ENCODE measurements around the gene UBE4B.

UBE4B gene

DNA sequence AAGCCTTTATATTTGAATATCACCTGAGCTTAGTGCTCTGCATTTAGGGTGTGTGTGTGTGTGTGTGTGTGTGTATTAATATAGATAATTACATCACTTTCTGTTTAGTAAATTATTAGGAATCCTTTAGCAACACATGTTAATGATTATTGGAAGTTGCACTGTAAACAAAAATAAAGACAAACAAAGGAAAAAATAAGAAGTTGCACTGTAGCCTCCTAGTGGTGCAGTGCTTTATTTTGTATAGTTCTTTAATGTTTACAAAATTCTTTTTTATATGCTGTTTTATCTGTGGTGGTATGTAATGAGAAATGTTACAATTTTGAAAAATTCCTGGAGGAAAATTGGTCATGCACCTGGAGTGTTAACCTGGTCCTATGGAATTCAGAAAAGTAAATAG, 69.2 kb downstream of the UBE4B start:
- Histone ChIP-seq H4K20me1 (ENCODE audit: insufficient read depth, low read length) (no peaks in the 10 kb centered on the region), H3K4me1 (ENCODE audit: low read length) (no peaks in the 10 kb centered on the region), H3K27me3 (ENCODE audit: low read depth, low read length) (no peaks in the 10 kb centered on the region), H3K4me3 (ENCODE audit: low read length) (no peak overlapping the region), H3K27ac (ENCODE audit: low read length) (no peak overlapping the region), H3K79me2 (ENCODE audit: low read length) (no peaks in the 10 kb centered on the region), H3K36me3 (replicated peaks; ENCODE audit: low read depth, low read length) (no peaks in the 10 kb centered on the region), H2AFZ (ENCODE audit: low read depth, low read length) (no peak overlapping the region), H3K4me2 (ENCODE audit: low read length) (no peak overlapping the region), H3K9ac (ENCODE audit: low read length) (no peak overlapping the region), H3K9me3 (ENCODE audit: insufficient read depth, low read length) (no peaks in the 10 kb centered on the region)
- TF ChIP-seq EZH2phosphoT487 (IDR thresholded peaks at IDR 0.05; ENCODE audit: low read depth), result no peak
- TF ChIP-seq, protein P1, sequence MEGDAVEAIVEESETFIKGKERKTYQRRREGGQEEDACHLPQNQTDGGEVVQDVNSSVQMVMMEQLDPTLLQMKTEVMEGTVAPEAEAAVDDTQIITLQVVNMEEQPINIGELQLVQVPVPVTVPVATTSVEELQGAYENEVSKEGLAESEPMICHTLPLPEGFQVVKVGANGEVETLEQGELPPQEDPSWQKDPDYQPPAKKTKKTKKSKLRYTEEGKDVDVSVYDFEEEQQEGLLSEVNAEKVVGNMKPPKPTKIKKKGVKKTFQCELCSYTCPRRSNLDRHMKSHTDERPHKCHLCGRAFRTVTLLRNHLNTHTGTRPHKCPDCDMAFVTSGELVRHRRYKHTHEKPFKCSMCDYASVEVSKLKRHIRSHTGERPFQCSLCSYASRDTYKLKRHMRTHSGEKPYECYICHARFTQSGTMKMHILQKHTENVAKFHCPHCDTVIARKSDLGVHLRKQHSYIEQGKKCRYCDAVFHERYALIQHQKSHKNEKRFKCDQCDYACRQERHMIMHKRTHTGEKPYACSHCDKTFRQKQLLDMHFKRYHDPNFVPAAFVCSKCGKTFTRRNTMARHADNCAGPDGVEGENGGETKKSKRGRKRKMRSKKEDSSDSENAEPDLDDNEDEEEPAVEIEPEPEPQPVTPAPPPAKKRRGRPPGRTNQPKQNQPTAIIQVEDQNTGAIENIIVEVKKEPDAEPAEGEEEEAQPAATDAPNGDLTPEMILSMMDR (IDR thresholded peaks at IDR 0.05; ENCODE audit: low read depth, low read length), result no peak

GRCh38 chr1:10103193-10103592, 70.4 kb downstream of the UBE4B start:
- Histone ChIP-seq H3K9me3 (ENCODE audit: insufficient read depth, low read length) (no peaks in the 10 kb centered on the region), H3K4me3 (ENCODE audit: low read length) (no peak overlapping the region), H3K27me3 (ENCODE audit: low read depth, low read length) (no peaks in the 10 kb centered on the region), H3K79me2 (ENCODE audit: low read length) (no peaks in the 10 kb centered on the region), H3K4me1 (ENCODE audit: low read length) (no peaks in the 10 kb centered on the region), H3K9ac (ENCODE audit: low read length) (no peak overlapping the region), H4K20me1 (ENCODE audit: insufficient read depth, low read length) (no peaks in the 10 kb centered on the region), H2AFZ (ENCODE audit: low read depth, low read length) (no peak overlapping the region), H3K27ac (ENCODE audit: low read length) (no peak overlapping the region), H3K4me2 (ENCODE audit: low read length) (no peak overlapping the region), H3K36me3 (replicated peaks; ENCODE audit: low read depth, low read length) (no peaks in the 10 kb centered on the region)
- TF ChIP-seq, protein P1 (IDR thresholded peaks at IDR 0.05; ENCODE audit: low read depth, low read length), result no peak
- no peak for TF ChIP-seq EZH2phosphoT487 (IDR thresholded peaks at IDR 0.05; ENCODE audit: low read depth)

- no peak overlapping the region for H2AFZ ChIP-seq (ENCODE audit: low read depth, low read length)
- TF ChIP-seq, protein P1 (IDR thresholded peaks at IDR 0.05; ENCODE audit: low read depth, low read length), result no peak
- TF ChIP-seq EZH2phosphoT487 (IDR thresholded peaks at IDR 0.05; ENCODE audit: low read depth), result no peak
- no peaks in the 10 kb centered on the region for H4K20me1 ChIP-seq (ENCODE audit: insufficient read depth, low read length)
- H3K27ac ChIP-seq (ENCODE audit: low read length), result no peak overlapping the region
- H3K9me3 ChIP-seq (ENCODE audit: insufficient read depth, low read length), result no peaks in the 10 kb centered on the region
- no peak overlapping the region for H3K4me3 ChIP-seq (ENCODE audit: low read length)
- no peaks in the 10 kb centered on the region for H3K36me3 ChIP-seq (replicated peaks; ENCODE audit: low read depth, low read length)
- no peaks in the 10 kb centered on the region for H3K4me1 ChIP-seq (ENCODE audit: low read length)
- no peaks in the 10 kb centered on the region for H3K79me2 ChIP-seq (ENCODE audit: low read length)
- no peaks in the 10 kb centered on the region for H3K27me3 ChIP-seq (ENCODE audit: low read depth, low read length)
- H3K4me2 ChIP-seq (ENCODE audit: low read length), result no peak overlapping the region
- no peak overlapping the region for H3K9ac ChIP-seq (ENCODE audit: low read length)
Measured at GRCh38 chr1:10104834-10105233, 72.1 kb downstream of the UBE4B start.

DNA sequence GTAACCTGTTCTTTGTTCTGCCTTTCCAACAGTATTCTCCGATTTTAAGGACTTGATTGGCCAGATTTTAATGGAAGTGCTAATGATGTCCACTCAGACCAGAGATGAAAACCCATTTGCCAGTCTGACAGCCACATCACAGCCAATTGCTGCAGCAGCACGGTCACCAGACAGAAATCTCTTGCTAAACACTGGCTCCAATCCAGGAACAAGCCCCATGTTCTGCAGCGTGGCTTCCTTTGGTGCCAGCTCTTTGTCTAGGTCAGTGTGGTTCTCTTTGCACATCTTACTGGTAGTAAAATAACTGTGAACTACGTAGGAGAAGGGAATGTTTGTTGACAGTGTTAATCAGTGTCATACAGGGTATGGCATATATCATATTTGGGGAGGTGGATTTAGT, 72.7 kb downstream of the UBE4B start:
- no peak overlapping the region for H3K9ac ChIP-seq (ENCODE audit: low read length)
- no peaks in the 10 kb centered on the region for H3K36me3 ChIP-seq (replicated peaks; ENCODE audit: low read depth, low read length)
- H2AFZ ChIP-seq (ENCODE audit: low read depth, low read length), result no peak overlapping the region
- no peaks in the 10 kb centered on the region for H3K4me1 ChIP-seq (ENCODE audit: low read length)
- H3K27ac ChIP-seq (ENCODE audit: low read length), result no peak overlapping the region
- no peak overlapping the region for H3K4me3 ChIP-seq (ENCODE audit: low read length)
- H3K9me3 ChIP-seq (ENCODE audit: insufficient read depth, low read length), result no peaks in the 10 kb centered on the region
- H3K4me2 ChIP-seq (ENCODE audit: low read length), result no peak overlapping the region
- no peaks in the 10 kb centered on the region for H3K79me2 ChIP-seq (ENCODE audit: low read length)
- H3K27me3 ChIP-seq (ENCODE audit: low read depth, low read length), result no peaks in the 10 kb centered on the region
- no peaks in the 10 kb centered on the region for H4K20me1 ChIP-seq (ENCODE audit: insufficient read depth, low read length)
- TF ChIP-seq, protein P1 (IDR thresholded peaks at IDR 0.05; ENCODE audit: low read depth, low read length), result no peak
- TF ChIP-seq EZH2phosphoT487 (IDR thresholded peaks at IDR 0.05; ENCODE audit: low read depth), result no peak

Measured in OCI-LY3 (cell line).